ENCODE results near the gene WHRN.

Gene WHRN

GRCh38 chr9:114513055-114513958, 8.0 kb upstream of the WHRN start:
- DNase-seq (no peak), ATAC-seq (peak; percentile 74)

GRCh38 chr9:114511978-114512874, 7.0 kb upstream of the WHRN start:
- ATAC-seq = no peak
- no peak for DNase-seq

- no peak for ATAC-seq
- DNase-seq = no peak
These were observed 2.5 kb upstream of the WHRN start for GRCh38 chr9:114507726-114508125.

DNA sequence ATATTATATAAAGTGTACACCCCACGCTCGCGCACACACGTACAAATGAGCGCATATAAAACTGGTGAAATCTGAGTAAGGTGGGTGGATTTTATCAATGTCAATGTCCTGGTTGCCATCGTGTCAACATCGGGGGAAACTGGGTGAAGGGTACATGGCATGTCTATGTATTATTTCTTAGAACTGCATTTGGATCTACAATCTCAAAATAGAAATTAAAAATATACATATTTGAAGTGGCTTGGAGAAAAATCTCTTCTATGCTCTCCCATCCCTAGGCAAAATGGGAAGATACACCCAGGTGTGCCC, 763 bp upstream of the WHRN start:
- DNase-seq (no peak), ATAC-seq (no peak)

DNA sequence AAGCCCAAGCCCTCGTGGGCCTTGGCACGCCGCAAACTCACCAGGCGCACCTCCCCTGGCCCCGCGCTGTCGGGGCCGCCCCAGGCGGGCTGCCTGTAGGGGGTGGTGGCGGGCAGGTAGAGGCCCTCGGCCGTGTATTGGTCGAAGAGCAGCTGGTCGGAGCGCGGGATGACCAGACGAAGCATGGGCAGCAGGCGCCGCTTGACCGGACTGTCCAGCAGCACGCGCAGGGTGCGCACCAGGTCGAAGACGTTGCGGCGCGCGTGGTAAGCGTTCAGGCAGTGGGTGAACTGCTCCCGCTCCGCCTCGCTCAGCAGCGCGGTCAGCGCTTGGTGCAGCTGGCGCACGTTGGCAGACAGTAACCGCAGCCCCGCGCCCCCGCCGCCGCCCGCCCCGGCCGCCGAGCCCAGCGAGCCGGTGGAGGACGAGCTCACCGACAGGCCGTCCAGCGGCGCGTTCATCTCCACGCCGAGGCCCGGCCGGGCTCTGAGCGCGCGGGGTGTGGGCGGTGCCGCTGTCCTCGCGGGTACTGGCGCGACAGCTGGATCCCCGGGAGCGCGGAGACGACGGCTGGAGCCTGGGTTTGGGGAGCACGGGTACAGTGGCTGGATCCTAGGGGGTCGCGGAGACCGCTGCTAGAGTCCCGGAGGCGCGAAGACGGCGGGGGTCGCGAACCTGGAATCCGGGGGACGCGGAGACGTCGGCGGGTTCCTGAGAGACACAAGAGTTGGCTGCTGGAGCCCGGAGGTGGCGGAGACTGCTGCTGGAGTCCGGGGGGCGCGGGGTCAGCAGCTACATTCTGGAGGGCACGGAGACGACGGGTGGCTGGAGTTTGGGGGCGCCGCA, 709 bp downstream of the WHRN start:
- DNase-seq = peak; percentile 48
- ATAC-seq = peak; percentile 9

GRCh38 chr9:114503522-114504340, 1.5 kb downstream of the WHRN start:
- ATAC-seq (no peak), DNase-seq (no peak)

DNA sequence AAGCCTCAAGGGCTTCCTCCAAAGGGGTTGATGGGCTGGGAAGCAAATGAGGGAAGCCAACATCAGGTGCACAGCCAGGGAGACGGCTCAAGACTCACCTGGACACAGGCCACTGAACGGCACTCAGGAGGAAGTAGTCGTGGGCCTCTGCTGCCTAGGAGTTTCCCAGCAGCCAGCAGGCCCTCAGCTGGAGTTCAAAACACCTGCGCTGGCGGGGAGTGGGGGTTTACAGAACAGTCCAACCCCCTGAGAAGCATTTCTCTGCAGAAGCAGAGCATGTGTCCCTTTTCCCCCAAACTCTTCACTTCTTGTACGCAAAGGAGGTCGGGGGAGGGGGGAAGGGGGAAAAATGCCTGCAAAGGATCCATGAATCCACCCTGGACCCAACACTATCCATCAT, 2.3 kb downstream of the WHRN start:
- no peak for DNase-seq
- ATAC-seq = no peak

DNA sequence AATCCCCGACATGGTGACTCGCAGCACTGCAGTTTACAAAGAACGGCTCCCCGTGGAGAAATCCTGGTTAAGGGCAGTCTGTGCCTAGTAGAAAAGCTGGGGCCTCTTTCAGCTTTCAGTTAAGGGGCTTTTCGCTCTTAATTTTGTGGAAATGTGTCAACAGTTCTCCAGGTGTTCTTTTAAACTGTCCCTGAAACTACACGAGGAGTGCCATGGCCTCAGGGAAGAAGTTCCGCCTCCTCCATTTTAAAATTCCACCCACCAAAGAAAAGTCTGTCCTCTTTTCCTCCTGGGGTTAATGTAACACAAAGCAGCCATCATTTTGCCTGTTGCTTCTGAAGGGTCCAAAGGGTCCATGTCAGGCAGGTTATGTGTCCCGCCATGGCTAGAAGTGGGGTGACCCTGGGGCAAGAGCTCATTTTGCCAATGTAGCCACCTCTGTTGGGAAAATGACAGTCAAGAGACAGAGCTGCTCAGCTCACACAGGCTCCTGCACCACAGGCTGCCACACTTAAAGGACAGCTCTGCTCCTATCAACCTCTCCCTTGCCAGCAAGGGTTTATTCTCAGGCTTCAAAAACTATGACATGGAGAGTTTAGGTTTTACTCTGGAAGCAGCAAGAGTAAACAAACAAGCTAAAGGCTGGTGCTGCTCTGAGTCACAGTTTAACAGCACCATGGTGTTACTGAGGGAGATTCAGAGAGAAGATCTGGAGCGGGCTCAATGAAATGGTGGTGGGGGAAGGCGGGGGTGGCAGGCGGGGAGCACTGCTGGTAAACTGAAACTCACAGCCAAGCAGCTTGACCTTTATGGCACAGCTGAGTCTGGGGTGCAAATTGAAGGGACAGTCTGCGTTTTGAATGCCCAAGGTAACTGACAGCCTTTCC, 3.2 kb downstream of the WHRN start:
- DNase-seq (no peak), ATAC-seq (no peak)

GRCh38 chr9:114500697-114501292, 4.5 kb downstream of the WHRN start:
- no peak for DNase-seq
- no peak for ATAC-seq

DNA sequence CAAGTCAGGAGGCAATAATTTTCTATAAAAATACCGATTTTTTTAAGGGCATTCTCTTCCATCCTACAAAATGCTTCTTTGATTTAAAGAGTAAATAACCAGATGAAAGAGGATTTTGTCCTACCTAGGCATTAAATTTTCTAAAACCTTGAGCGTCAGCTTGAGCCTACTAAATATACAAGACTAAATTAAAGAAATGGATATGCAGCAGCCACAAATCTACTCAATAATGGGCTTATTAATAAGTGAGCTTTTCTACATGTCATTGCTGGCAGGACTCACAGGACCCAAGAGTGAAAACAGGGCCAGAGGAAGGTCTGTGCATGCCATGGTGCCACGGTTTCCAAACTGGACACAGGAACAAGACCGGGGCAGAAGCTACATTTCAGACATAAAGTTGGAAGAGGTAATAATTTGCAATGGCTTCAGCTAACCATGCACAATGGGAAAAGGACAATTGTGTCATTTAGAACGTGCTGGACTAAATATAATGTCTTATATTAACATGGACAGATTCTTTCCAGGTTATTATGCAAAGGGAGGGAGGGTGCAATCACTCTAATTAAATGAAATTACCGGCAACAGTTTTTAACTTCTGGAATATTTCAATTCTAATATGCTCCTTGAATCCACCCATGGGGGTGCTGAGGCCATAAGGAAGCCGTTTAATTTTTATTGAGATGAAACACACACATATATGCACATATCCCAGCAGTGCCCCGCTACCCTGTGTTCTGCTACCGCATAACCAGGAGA, 5.2 kb downstream of the WHRN start:
- DNase-seq = no peak
- ATAC-seq = no peak

GRCh38 chr9:114499528-114499927, 5.7 kb downstream of the WHRN start:
- no peak for DNase-seq
- ATAC-seq = no peak

DNA sequence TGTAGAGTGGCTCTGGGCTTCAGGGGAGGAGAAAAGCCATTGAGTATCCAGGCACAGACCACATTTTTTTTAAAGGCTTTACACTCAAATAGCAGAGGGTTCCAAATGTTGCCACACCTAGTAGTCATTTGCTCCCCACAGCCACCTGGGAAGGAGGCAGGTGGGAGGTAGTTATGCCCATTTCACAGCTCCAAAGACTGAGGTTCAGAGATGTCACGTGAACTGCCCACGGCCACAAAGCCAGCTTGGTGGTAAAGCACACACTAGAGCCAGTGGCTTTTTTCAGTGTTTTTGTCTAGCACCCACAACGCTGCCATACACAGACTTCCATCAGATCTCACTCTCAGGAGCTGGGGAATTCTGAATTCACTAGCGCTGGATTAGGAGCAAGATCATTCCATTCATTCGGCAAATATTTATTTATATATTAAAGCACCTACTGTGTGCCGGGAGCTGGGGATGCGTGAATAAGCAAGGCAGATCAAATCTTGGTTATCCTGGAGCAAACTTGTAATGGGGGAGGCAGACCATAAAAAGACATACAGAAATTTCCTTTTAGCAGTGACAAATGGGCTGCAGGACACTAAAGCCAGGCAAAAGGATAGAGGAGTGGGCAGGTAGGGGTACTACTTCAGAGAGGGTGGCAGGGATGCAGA, 7.4 kb downstream of the WHRN start:
- no peak for ATAC-seq
- no peak for DNase-seq

- no peak for ATAC-seq
- DNase-seq = no peak
These were observed 8.0 kb downstream of the WHRN start for GRCh38 chr9:114497236-114497635.

GRCh38 chr9:114496011-114496410, 9.3 kb downstream of the WHRN start:
- DNase-seq = no peak
- ATAC-seq = no peak

GRCh38 chr9:114494776-114495569, 10.3 kb downstream of the WHRN start:
- DNase-seq (no peak), ATAC-seq (no peak)

DNA sequence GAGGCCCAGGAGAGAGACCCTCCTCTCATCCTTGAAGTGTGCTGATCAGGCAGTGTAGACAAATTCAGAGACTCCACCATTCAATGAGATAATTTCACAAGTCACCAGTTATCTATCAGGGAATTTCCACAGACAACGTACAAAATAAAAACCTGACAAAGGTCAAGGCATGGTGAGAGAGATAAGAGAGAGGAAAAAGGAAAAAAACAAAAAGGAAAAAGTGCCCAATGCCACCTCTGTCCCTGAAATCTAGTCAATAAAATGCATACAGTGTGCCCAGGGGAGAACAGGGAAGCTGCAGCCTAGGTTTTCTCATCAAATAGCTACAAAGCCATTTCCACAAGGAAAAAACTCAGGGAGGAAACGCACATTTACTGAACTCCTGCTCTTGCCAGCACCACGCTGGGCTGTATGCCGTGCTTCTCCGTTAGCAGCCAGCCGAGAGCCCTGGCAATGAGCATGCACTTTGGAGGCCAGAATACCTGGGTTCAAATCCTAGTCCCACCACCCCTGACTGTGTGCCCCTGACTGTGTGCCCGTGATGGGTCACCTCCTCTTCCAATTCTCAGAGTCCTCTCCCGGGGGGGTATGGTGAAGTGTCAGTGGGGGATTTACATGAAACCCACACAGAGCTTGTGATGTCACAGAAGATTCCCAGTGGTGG, 11.6 kb downstream of the WHRN start:
- ATAC-seq = no peak

DNA sequence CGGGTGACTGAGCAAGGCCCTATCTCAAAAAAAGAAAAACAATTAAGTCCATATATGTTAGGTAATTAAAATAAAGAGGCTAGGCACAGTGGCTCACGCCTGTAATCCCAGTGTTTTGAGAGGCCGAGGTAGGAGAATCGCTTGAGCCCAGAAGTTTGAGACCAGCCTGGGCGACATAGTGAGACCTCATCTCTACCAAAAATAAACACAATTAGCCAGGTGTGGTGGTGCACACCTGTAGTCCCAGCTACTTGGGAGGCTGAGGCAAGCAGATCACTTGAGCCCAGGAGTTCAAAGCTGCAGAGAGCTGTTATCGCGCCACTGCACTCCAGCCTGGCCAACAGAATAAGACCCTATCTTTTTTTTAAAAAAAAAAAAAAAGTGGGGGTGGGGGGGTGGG, 12.3 kb downstream of the WHRN start:
- ATAC-seq = no peak
- no peak for DNase-seq

More for the DNA sequence above, 11.6 kb downstream of the WHRN start:
- no peak for DNase-seq
